ENCODE measurements around the gene AP4B1.
"Not testable (repeated sequence)": the region's sequence is repeated elsewhere in the genome, so short reads cannot be mapped to it uniquely, and the experiment has no call there.

The AP4B1 gene

DNA sequence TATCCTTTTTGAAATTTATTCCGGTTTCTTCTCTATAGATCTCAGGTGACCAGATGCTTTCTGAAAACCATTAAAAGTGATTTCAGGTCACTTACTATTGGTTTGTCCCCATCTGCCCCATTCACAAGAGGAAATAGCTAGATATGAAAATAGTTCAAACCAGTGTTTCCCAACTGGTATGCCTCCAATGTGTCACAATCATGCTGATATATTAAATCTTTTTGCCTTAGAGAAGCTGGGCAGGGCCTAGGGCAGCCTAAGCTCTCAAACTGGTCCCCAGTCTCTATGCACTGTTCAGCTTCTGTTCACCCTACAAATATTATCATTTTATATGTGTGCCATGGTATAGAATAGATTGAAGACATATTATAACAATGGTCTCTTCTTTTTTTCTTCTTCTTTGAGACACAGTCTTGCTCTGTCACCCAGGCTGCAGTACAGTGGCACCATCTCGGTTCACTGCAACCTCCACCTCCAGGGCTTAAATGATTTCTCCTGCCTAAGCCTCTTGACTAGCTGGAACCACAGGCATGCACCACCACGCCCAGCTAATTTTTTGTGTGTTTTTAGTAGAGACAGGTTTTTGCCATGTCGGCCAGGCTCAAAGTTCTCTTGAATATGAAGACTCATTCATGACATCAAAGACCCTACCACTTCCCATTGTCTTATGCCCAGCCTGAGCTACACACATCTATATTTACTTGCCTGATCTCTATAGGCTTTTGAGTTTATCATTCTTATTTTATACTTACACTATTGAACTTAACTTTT lies 48.8 kb downstream of the AP4B1 start:
- DNase-seq, result no peak

DNA sequence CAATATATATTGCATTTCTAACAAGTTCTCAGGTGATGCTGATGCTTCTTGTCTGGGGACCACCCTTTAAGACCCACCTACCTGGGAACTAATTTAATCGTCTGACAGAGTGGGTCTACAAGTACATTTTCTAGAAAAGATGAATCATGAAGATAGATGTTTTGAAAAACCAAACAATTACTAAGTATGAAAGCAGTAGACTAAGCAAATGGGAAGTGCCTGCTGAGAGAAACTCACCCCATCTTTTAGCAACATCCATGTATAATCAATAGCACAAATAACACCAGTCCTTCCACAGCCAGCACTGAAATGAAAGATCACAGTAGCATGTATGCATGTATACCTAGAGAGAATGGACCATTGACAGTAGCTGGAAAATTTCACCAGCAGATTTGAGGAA lies 50.4 kb downstream of the AP4B1 start:
- no peak for DNase-seq

DNA sequence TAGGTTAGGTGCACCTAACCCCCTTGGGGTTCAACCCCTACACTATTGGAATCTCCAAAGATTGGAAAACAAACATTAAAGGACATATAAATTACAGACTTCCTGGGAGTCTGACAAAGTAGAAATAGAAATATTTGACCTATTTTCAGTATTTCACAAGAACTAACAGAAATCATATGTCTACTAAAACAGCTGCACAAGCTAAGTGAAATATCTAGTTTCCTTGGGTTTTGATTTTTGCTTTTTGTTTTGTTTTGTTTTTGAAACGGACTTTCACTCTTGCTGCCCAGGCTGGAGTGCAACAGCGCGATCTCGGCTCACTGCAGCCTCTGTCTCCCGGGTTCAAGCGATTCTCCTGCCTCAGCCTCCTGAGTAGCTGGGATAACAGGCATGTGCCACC lies 51.9 kb downstream of the AP4B1 start:
- not testable (repeated sequence) for DNase-seq

DNA sequence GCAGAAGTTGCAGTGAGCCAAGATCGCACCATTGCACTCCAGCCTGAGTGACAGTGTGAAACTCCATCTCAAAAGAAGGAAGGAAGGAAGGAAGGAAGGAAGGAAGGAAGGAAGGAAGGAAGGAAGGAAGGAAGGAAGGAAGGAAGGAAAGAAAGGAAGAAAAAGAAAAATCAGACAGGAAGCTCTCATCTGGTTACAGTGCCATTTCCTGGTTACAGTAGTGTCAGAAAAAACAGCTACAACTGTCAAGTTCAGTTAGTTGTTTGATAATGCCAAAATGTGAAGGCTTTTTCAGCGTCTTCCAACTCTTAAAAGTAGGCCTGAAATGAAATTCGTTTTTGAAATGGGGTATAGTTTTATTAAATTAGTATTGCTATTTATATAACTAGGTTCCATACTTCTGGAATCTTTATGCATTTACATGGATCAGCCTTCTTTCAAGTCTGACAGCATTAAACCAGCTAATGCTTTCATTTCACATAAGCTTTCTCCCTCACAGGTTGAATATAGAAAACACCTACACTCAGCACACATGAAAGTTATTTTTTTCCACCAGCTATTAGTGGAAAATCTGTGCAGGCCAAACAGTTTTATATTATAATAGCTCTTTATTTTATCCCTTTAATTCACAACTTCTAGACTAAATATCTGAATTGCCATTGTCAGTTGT lies 54.3 kb downstream of the AP4B1 start:
- DNase-seq, result no peak

DNA sequence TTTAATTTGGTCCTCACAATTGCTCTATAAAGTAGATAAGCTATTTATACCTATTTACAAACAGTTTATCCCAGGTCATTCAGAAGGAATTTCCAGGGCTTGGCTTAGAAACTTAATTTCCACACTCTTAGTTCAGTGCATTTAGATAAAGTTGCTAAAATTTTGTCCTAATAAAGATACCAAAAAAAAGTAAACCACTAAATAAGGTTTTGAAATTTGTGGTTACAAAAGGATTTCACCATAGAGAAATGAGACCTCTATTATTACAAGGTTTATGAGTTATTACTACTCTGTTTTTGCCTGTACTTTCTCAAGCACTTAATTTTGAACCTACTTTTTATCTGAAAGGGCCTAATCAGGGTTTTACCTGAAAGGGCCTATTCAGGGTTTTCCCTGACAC lies 55.5 kb downstream of the AP4B1 start:
- DNase-seq, result no peak

DNA sequence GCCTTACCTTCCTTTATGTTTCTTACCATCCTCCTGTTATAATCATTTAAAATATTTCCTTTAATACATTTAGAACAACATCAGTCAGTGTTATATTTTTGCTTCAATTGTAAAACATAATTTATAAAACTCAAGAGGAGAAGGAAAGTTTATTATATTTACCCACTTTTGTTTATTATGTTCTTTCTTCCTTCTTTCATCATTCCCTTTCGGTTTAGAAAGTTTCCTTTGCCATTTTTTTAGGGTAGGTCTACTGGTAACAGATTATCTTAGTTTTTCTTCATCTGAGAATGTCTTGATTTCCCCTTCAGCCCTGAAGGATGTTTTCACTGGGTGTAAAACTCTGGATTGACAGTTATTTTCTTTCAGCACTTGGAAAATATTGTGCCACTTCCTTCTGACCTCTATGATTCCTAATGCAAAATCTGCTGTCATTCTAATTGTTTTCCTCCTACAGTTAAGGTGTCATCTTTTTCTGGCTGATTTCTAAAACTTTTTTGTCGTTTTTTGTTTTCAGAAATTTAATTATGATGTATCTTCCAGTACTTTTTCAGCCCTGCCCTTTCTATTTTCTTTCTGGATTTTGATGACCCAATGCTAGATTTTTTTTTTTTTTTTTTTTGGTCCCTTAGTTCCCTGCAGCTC lies 58.1 kb downstream of the AP4B1 start:
- no peak for DNase-seq
